ENCODE measurements around the gene JOSD2.
A peak's percentile ranks its signal among the peaks of the same experiment; 100 is the strongest.
"Not testable (repeated sequence)": the region's sequence is repeated elsewhere in the genome, so short reads cannot be mapped to it uniquely, and the experiment has no call there.

The JOSD2 gene

DNA sequence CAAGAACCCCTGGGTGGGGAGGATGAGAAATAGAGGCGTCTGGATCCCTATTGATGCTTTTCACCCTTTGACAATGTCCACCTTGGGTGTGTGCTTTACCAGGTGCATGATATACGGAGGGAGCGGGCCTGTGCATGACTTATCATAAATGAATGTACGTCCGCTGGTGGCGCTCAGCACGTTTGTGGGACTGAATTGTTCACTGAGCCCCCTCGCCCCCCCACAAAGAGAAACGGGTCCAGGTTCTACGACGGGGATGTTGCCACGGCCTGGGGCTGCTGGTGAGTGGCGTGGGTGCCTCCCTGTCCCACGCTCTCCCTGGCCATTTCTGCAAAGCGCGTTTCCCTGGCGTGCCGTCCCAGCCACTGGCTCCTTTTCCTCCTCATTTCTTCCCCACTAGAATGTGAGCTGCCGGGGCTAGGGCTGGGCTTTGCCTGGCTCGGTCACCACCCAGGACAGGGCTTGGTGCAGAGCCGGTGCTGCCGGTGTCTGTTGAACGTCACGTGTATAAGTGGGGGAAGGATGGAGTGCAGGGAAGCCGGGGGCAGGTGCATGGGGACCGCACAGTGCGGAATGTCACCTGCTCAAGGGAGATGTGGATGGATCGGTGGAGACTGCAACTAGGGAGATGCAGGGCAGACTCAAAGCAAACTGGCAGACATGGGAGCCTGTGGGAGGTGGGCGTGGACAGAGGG is 35.7 kb upstream of the JOSD2 start:
- DNase-seq = no peak

DNA sequence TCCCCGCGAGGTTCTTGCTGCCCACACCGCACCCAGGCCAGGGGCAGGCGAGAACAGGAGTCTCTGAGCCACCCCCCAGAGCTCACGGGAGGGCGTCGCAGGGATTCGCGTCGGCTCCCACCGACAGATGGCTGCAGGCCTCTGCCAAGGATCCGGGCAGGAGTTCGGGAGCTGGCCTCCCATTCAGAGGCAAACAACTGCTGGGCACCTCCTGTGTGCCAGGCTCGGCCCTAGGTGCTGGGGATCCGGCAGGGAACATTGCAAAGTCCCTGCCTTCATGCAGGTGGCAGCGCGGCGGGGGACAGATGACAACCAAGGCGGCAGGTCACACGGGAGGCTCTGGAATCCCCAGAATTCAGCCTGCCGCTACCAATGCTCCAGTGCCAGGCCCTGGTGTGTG is 32.0 kb upstream of the JOSD2 start:
- DNase-seq = no peak

DNA sequence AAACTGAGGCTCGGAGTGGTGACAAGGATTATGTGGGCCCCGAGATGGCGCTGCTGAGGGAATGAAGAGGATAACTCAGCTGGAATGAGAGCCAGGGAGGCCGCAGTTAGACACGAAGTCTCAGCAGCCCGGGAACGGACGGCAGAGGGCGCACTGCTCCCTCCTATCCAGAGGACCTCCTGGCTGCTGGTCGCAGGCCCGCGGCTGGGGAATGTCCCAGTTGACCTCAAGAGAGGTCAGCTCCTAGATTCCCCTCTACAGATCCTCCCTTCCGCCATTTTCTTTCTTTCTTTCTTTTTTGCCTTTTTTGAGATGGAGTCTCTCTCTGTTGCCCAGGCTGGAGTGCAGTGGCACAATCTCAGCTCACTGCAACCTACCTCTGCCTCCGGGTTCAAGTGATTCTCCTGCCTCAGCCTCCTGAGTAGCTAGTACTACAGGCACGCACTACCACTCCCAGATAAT is 26.8 kb upstream of the JOSD2 start:
- DNase-seq = peak; percentile 79 to 82

- DNase-seq = no peak
These were observed 26.3 kb upstream of the JOSD2 start for GRCh38 chr19:50537306-50537685.

DNA sequence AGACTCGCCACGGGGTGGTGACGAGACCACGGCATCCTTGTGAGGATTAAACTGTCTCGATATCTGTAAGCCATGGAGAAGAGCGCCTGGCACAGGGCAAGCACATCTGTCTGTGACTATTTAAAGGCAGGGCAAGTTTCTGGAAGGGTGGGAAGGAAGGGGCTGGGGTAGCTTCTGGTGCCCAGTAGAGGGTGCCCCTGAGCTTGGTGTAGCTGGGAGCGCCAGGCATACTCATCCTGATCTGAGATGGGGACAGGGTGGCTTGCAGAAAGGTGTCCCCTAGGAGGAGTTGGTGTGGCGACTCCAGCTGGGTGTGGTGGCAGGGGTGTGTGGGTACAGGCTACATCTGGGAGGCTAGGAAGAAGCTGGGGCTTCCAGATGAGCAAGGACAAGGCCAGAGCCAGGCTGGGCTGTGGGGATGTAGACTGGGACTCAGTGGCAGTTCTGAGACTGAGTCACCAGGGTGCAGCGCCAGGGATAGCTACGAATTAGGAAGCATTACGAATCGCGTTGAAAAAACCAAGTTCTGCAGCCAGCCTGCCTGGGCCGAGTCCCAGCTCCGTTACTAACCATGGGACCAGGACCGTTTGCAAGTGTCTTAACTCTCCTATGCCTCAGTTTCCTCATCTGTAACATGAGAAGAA is 25.8 kb upstream of the JOSD2 start:
- DNase-seq = no peak

DNA sequence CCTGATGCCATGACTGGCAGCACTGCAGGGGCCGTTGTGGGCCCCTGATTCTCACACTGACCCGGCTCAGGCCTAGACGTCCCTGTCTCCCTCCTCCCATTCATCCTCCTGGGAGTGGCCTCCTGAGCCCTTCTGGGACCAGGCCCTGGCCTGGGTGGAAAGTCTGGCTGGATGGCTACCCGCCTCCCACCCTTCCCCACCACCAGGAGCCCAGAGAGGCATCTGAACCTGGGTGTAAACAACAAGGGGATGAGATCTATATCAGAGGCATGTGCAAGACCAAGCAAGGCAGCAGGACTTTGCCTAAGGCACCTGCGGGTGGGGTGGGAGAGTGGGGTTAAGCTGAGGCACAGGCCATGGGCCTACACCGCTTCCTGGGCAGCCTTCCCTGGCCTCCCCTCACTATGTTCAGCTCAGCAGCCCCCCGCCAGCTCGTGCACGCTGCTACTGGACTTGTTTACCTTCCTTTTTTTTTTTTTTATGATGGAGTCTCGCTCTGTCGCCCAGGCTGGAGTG is 24.7 kb upstream of the JOSD2 start:
- no peak for DNase-seq

GRCh38 chr19:50534478-50534877 is 23.5 kb upstream of the JOSD2 start:
- no peak for DNase-seq

DNA sequence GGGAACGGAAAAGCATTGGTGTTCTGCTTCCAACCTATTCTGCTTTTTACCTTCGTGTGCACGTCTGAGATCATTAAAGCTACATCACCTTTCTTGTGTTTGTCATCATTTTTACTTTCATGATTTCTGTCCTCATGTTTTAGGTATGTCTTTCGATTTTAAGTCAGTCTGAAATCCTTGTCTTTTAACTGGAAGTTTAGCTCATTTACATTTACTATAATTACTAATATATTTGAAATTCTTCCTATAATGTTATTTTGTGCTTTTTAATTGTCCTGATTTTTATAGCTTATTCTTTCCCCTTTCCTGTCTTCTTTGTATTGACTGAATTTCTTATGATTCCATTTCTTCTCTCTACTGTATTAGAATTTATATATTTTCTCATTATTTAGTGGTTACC is 22.0 kb upstream of the JOSD2 start:
- DNase-seq = no peak

DNA sequence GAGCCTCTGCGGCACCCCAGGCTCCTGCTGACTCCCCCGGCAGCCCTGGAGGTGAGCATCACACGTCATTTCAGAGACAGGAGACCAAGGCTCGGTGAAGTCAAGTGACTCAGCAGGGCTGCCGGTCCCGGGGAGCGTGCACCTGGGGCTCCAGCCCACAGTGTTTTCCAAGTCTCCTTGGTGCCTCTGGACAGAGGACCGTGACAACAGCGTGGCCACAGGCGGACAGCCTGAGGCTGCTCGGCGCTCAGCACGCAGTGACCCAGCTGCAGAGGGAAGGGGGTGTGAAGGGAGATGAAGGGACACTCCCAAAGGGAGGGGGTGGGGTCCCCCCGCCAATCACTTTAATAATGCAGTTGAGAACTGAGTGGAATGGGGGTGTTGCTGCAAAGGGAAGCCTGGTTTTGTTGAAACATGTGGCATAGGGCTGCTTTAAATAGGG is 20.2 kb upstream of the JOSD2 start:
- DNase-seq = no peak

GRCh38 chr19:50528052-50528451 is 17.1 kb upstream of the JOSD2 start:
- not testable (repeated sequence) for DNase-seq

GRCh38 chr19:50522881-50523280 is 11.9 kb upstream of the JOSD2 start:
- DNase-seq = no peak

DNA sequence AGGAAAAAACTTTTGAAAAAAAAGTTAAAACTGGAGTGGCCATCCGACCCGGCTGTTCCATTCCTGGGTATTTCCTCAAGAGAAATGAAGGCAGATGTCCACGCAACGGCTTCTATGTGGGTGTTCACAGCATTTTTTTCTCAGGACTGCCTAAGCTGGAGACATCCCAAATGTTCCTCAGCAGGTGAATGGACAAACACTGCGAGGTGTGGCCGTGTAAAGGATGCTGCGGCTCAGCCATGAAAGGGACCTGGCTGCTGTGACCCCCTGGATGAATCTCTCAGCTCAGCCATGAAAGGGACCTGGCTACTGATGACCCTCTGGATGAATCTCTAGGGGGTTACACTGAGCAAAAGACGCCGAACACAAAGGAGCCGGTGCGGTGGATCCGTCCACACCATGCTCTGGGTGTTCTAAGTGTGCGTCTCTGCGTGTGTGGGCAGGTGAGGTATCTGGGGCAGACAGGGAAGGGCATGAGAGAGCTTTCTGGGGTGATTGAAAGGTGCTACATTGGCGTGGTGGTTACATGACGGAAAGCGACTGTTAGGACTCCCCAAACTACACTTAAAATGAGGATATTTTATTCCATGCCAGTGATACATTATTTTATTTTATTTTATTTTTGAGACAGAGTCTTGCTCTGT is 10.0 kb upstream of the JOSD2 start:
- DNase-seq = no peak

- DNase-seq = no peak
These were observed 8.1 kb upstream of the JOSD2 start for GRCh38 chr19:50519006-50519575.

DNA sequence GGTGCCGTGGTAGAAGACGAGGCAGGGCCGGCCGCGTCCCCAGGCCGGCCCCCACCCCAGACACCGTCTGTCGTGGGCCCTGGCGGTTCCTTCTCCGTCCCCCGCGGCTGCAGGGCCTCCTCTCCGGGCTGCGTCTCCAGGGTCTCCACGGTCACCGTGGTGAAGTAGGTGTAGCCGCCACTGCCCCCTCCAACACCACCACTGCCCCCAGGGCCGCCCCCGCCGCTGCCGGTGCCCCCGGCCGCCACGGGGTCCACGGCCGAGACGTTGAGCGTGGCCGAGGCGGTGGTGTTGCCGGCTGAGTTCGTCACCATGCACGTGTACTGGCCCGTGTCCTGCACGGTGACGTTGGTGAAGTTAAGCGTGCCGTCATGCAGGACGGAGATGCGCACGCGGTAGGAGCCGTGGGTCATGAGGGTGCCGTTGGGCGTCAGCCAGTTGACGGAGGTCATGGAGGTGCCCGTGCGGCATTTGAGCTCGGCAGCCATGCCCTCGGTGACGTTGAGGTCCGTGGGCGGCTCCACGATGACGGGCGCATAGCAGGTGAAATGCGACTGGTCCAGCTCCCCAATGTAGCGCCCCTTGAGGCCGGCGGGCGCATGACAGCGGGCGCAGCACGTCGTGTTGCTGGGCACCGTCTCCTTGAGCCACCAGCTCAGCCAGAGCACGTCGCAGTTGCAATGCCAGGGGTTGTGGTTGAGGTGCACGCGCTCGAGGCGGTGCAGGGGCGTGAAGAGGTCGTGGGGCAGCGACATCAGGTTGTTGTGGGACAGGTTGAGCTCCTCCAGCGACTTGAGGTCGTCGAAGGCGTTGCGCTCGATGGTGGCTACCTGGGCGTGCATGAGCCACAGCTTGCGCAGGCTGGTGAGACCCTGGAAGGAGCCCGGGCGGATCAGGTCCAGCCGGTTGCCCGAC is 7.4 kb upstream of the JOSD2 start:
- DNase-seq = no peak

DNA sequence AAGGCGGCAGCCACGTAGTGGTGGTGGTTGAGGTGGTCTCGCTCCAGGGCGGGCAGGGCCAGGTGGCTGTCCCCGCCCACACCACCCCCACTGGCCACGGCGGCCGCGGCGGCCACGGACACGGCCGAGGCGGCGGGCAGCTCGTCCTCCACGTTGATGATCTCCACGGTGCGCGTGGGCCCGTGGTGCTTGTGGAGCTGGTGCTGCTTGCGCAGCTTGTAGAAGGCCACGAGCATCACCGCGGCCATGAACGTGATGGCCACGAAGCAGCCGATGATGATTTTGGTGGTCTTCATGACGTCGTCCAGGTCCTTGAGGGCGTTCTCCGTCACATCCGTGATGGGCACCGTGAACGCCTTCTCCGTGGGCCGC is 6.7 kb upstream of the JOSD2 start:
- no peak for DNase-seq

DNA sequence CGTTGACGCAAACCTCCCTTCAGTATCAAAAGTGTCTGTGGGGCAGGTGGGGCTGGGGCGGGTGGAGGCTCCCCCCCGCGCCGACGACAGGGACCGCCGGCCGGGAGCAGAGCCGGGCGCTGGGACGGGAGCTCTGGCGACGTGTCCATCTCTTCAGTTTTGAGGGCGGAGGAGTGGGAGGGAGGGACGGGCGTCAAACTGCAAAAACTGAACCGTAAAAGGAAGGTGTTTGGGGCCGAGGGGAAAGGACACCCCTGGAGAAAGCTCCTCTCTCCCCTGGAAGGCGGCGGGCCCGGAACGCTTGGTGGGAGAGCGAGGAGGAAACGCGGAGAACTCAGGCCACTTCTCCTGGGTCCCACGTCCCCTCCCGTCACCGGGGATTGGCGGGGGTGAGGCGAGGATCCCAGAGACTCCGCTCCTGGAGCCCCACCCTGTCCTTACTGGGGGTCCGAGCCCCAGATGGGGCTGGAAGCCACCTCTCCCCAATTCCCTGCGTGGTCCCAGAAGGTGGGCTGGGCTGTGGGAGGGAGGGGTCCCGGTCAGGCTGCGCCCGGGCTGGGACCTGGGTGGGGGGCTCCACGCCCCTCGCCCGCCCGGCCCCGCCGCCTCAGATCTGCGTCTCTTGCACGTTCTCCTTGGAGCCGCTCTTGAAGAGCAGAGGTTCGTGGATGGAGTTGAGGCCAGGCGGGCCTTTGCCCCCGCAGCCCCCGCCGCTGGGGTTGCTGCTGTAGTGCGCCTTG is 6.1 kb upstream of the JOSD2 start:
- DNase-seq = no peak

DNA sequence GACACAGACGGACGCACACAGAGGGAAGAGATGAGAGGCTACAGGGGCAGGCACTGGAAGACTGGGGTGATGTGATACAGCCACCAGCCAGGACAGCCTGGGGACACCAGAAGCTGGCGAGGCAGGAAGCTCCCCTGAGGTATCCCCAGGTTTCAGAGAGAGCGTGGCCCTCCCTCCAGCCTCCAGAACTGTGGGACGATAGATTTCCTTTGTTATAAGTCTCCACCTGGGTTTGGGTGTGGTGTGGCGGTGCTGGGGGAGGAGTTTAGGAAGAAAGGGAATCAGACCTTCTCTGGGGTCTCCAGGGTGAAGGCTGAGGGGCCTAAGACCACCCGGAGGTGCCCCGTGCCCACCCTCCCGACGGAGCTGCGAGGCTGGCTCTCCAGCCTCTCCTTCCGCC is 5.5 kb upstream of the JOSD2 start:
- no peak for DNase-seq

DNA sequence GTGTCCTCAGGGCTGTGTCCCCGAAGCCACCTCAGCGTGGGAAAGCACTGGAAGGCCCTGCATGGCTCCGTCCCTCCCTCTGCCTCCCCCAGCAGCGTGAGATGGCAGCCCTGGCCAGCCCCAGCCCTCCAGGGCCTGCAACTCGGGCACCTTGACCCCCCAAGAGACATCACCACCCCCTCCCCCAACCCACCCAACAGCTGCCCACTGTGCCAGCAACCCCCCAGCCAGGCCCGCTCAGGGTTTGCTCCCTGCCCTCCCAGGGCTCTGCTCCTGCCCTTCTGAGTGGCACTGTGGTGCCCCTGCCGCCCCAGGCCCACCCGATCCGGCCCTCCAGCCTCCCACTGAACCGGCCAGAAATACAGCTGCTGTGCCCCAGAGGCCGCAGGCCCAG is 4.2 kb upstream of the JOSD2 start:
- no peak for DNase-seq

- DNase-seq = no peak
These were observed 3.6 kb upstream of the JOSD2 start for GRCh38 chr19:50514346-50515167.

GRCh38 chr19:50513746-50514345 is 2.9 kb upstream of the JOSD2 start, which contains the start of gene ASPDH:
Gene ASPDH (minus strand): TSS chr19:50513913. CDS start chr19:50513823, 90 bp downstream.
- DNase-seq = no peak
